Prostate gland (tissue), 2 donors: ENCODE results near the gene ZNF655.

ENCODE experiments used
- POLR2A ChIP-seq: fragments of 450-650 bp; IDR thresholded peaks from one replicate; pipeline ENCODE4 v1.6.1; 2016; ENCODE audit warnings: antibody characterized with exemption, mild to moderate bottlenecking
- TF ChIP-seq, protein P1 (sequence below), 4 experiments: fragments of 200-600 bp in 2 of 4; fragments of 450-650 bp in 2 of 4; sonication (generic) in 2 of 4; IDR thresholded peaks; 1 replicate in 3 of 4; 2 replicates in 1 of 4; pipeline ENCODE4 v1.5.1; 2016 to 2019; ENCODE audit warnings: antibody characterized with exemption in 4 of 4, mild to moderate bottlenecking in 2 of 4, moderate library complexity in 2 of 4

DNA sequence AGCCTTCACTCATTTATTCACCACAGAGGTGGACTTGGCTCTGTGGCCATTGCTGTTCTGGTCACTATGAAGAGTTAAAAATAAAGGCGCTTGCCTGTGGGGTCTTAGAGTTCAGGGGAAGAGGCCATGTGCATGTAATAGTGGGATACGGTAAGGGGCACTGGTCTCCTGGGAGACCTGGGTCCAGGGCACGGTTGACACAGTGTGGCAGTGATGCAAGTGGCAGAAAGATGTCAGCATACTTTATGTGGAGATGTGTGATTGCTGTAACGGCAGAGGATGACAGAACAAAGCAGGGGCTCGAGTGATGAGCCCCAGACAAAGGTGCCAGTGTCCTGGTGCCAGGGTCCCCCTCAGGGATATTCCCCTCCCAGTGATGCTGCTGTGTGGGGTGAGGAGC is 66.9 kb downstream of the ZNF655 start:
- TF ChIP-seq POLR2A = no peak
- TF ChIP-seq, protein P1, sequence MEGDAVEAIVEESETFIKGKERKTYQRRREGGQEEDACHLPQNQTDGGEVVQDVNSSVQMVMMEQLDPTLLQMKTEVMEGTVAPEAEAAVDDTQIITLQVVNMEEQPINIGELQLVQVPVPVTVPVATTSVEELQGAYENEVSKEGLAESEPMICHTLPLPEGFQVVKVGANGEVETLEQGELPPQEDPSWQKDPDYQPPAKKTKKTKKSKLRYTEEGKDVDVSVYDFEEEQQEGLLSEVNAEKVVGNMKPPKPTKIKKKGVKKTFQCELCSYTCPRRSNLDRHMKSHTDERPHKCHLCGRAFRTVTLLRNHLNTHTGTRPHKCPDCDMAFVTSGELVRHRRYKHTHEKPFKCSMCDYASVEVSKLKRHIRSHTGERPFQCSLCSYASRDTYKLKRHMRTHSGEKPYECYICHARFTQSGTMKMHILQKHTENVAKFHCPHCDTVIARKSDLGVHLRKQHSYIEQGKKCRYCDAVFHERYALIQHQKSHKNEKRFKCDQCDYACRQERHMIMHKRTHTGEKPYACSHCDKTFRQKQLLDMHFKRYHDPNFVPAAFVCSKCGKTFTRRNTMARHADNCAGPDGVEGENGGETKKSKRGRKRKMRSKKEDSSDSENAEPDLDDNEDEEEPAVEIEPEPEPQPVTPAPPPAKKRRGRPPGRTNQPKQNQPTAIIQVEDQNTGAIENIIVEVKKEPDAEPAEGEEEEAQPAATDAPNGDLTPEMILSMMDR (IDR thresholded peaks at IDR 0.05) = no peak
